NB4 (cell line): ENCODE results near the gene RAB30.
"Not testable (repeated sequence)": the region's sequence is repeated elsewhere in the genome, so short reads cannot be mapped to it uniquely, and the experiment has no call there.

Experiments used
- DNase-seq: peaks from one replicate; pipeline ENCODE4 v3.0.0; 2010; ENCODE audit warnings: low read depth
- H3K4me3 ChIP-seq: one replicate; pipeline ENCODE4 v1.5.1; 2011; ENCODE audit warnings: mild to moderate bottlenecking, low read depth, low read length, moderate library complexity
- CTCF ChIP-seq: IDR thresholded peaks from one replicate; pipeline ENCODE4 v1.5.1; 2012; ENCODE audit warnings: low read depth, low read length
- MYC ChIP-seq: IDR thresholded peaks from 2 replicates; pipeline ENCODE4 v1.6.1; 2011; ENCODE audit warnings: low read depth, low read length
- POLR2A ChIP-seq: IDR thresholded peaks from 2 replicates; pipeline ENCODE4 v1.6.1; 2011; ENCODE audit warnings: mild to moderate bottlenecking; ENCODE audit not compliant: insufficient read length; ENCODE audit errors: extremely low read depth
- TF ChIP-seq, protein P1 (sequence below): IDR thresholded peaks from 2 replicates; pipeline ENCODE4 v1.6.1; 2011; ENCODE audit warnings: low read depth, low read length

The RAB30 gene

GRCh38 chr11:82976786-82977185, 94.9 kb downstream of the RAB30 start:
- H3K4me3 ChIP-seq = no peak overlapping the region
- DNase-seq = no peak
- no peak for TF ChIP-seq CTCF
- TF ChIP-seq, protein P1, sequence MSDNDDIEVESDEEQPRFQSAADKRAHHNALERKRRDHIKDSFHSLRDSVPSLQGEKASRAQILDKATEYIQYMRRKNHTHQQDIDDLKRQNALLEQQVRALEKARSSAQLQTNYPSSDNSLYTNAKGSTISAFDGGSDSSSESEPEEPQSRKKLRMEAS = no peak
- no peak for TF ChIP-seq MYC
- no peak for TF ChIP-seq POLR2A

DNA sequence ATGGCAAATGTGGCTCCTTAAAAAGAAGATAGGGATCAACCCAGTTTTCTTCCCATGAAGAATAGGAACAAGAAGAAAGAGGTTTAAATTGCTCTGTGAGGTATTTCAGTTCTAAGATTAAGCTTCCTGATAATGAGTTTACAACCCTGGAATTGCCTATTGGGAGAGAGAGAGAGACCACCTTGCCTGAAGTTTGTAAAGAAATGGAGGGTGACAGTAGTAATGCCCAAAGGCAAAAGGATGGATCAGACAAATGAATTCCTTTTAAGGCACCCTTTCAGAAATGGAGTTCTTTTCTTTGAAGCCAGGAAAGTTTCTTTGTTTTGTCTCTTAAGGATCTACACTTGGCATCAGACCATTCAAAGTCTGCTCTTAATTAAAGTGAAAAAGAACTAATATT, 95.8 kb downstream of the RAB30 start:
- no peak for DNase-seq

DNA sequence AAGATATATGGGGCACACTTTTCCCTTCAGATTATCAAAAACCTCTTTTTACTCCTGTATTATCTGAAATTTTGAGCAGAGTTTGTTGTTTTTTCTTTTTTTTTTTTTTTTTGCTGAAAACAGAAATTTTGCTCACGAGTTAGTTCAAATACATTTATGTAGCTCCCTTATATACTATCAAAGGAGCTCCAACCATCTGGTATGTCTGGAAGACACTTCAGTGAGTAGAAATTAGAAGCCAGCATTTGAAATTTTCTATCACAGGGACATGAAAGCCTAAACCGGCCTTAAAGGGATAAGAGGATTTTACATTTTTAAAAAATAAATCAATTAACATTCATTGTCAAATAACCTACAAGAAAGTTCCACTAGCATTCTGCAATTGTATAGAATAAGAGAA, 96.8 kb downstream of the RAB30 start:
- TF ChIP-seq CTCF = no peak
- TF ChIP-seq POLR2A = no peak
- TF ChIP-seq, protein P1 = no peak
- TF ChIP-seq MYC = no peak
- no peak overlapping the region for H3K4me3 ChIP-seq
- DNase-seq = no peak

More for the DNA sequence above, 95.8 kb downstream of the RAB30 start:
- TF ChIP-seq, protein P1 = no peak
- TF ChIP-seq CTCF (no peak), POLR2A (no peak), MYC (no peak)
- no peak overlapping the region for H3K4me3 ChIP-seq

GRCh38 chr11:82974135-82974534, 97.6 kb downstream of the RAB30 start:
- DNase-seq = no peak
- TF ChIP-seq POLR2A (no peak), MYC (no peak), CTCF (no peak)
- TF ChIP-seq, protein P1 = no peak
- H3K4me3 ChIP-seq = no peak overlapping the region

GRCh38 chr11:82972103-82972502, 99.6 kb downstream of the RAB30 start:
- no peak for DNase-seq
- TF ChIP-seq CTCF = no peak
- TF ChIP-seq, protein P1 = no peak
- TF ChIP-seq POLR2A = no peak
- TF ChIP-seq MYC = no peak
- H3K4me3 ChIP-seq = no peak overlapping the region

GRCh38 chr11:82971519-82971946, 100.2 kb downstream of the RAB30 start:
- not testable (repeated sequence) for H3K4me3 ChIP-seq, DNase-seq

DNA sequence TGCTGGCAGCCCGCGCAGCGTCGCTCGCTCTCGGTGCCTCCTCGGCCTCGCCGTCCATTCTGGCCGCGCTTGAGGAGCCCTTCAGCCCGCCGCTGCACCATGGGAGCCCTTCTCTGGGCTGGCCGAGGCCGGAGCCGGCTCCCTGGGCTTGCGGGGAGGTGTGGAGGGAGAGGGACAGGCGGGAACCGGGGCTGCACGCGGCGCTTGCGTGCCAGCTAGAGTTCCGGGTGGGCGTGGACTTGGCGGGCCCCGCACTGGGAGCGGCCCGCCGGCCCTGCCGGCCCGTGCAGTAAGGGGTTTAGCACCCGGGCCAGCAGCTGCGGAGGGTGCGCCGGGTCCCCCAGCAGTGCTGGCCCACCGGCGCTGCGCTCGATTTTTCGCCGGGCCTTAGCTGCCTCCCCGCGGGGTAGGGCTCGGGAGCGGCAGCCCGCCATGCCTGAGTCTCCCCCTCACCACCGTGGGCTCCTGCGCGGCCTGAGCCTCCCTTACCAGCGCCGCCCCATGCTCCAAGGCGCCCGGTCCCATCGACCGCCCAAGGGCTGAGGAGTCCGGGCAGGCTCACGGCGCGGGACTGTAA, 101.1 kb downstream of the RAB30 start:
- DNase-seq, H3K4me3 ChIP-seq: not testable (repeated sequence)
